GM18907 (cell line): ENCODE measurements around the gene GABPB1.

Source experiments
- ATAC-seq: cut with Tn5 transposase; IDR thresholded peaks from one replicate; pipeline ENCODE4 v1.9.1; 2021; ENCODE audit warnings: mild to moderate bottlenecking, moderate library complexity; ENCODE audit not compliant: unreplicated experiment

GABPB1 gene

DNA sequence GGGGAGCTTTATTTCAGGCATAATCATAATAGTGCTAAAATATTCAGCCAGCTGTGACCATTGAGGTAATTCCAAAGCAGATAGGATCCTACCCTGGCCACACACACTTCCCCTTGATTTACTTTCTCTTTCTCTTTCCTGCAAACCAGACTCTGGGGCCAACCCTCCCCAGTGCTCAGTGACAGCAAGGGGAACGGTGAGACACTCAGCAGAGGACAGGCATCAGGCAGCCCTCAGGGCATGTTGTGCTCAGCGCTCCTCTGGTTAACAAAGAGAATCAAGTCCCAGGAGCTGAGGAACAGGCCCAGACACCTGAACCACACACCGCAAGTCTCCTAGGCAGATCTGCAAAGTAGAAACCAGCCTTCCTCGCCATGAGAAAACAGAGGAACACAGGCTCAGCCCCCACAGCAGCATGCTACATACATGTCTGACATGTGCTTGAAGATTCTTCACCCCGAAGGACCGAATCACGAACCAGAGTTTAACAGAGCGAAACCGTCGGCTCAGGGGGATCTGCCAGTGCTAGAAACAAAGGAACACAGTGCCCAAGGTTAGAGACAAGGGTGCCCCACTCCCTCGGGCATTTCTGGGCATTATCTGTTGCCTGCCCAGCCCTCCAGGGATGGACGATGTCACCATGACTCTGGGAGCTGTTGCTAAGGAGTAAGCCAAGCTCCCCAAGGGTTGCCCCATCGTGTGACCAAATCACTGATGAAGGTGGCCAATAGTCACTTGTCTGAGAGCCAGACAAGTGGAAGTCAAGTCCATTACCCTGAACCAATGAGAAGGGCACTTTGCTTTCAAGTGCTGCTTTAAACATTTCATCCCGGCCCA lies 107.0 kb downstream of the GABPB1 start:
- peak; percentile 90 for ATAC-seq

DNA sequence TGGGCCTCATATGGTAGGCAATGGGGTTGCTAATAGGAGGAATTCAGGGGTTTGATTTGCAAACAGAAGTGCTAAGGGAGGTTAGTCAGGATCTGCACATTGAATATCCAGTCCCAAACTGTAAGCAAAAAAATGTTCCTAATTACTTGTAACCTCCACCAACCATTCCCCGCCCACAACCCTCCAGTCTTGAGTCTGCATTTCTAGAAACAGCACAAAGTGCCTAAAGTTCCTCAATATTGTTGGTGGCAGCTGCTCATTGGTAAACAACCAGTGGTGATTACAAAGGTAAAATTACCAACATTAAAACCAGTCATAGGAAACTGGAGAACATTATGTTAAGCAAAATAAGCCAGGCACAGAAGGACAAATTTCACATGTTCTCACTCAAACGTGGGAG lies 108.4 kb downstream of the GABPB1 start:
- ATAC-seq, result no peak

DNA sequence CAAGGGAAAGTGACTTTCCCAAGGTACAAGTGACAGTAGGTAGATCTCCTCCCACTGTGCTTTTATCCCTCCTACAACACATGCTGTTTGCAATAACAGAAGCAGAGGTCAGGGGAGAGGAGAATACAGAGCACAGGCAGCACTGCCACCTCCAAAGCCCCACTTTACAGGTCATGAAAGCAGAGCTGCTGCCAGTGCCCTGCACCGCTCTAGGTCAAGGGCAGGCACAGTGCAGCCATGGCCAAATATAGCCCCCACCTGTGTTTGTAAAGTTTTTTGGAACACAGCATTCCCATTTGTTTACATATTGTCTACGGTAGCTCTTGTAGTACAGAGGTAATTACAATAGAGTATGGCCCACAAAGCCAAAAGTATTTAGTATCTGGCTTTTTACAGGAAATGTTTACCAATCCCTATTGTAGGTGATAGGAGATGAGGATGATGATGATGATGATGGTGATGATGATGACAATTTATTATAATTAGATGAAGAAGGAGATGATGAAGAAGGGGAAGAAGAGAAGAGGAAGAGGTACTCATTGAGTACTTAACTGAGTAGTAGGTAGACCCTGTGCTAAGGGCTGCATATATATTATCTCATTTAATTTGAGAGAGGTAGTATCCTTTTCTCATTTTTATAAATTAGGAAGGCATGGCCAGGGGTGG lies 109.9 kb downstream of the GABPB1 start:
- no peak for ATAC-seq

DNA sequence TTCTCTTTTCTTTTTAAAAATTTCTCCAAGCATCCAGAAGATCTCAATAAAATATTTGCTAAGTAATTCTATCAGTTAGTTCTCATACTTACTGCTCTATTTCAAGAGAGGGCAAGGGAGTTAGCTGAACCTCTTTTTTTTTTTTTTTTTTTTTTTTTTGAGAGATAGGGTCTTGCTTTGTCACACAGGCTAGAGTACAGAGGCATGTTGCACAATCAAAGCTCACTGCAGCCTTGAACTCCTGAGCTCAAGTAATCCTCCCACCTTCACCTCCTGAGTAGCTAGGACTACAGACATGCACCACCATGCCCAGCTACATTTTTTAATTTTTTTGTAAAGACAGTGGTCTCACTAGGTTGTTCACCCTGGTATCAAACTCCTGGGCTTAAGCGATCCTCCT lies 110.8 kb downstream of the GABPB1 start:
- ATAC-seq, result no peak

DNA sequence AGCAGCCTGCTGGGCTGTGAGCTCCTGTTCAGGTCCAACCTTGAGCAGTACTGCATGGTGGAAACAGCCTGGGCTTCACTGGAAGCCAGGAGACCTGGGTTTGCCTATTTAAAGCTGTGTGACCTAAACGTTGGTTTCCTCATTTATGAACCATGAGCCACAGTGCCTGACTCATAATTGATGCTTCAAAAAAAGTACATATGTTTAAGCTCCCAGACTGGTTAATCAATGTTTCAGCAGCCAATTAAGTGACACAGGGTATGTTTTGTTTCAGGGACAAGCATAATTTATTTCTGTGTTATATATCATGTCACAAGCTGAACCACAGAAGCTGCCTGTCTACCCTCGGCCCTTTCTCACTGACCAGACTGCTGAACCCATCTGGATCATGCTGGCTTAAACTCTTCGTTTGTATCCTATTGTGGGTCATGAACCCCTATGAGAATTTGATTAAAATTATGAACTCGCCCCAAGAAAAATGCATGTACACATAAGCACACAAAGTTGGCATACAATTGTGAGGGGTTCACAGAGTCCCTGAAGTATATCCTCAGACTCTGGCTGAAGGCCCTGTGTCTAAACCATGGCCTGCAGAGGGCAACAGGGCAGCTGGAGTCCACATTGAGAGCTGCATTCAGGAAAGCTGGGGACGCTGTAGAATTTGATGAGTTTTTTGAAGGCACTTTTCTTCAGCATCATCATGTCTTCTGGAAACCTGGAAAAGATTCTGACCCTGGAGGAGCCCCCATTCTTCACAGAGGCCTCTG lies 113.1 kb downstream of the GABPB1 start:
- no peak for ATAC-seq

DNA sequence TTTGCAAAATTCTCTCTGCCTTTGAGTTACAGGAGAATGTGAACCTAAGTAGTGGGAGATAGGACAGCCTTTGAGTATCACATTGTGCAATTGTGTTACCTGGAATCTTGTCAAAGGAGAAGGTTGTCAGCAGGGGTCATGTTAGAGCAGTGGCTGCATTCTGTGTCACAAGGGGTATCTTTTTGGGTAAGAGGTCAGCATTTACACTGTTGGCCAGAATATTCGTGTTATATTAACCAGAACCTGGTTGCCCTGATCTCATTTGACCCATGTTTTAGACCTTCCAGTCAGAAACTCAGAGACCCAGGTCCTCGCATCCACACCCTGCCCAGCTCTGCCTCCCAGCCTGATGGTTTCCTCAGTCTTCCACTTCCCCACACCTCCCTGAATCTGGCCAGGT lies 116.7 kb downstream of the GABPB1 start:
- no peak for ATAC-seq

DNA sequence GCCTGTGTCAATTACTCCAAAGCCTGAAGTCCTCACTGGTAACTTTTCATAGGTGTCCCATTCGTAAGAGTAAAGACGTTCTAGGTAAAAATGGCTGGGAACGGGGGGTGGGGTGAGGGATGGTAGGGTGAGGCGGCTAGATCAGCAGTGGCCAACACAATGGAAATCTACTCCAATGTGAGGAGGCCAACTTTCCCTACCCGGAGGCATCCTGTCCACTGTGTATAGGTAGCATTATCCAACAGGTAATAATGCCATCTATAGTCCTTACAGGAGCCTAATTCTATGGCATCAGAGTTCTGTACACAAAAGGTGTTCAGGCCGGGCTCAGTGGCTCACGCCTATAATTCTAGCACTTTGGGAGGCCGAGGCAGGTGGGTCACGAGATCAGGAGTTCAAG lies 118.6 kb downstream of the GABPB1 start:
- no peak for ATAC-seq

DNA sequence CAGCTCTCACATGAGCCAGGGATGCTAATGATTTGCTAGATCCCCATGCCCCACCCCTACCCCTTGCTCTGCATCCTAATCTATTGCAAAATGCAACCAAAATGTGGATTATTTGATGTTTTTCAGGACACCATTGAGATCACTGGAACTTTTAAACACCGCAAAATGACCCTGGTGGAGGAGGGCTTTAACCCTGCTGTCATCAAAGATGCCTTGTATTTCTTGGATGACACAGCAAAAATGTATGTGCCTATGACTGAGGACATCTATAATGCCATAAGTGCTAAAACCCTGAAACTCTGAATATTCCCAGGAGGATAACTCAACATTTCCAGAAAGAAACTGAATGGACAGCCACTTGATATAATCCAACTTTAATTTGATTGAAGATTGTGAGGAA lies 119.2 kb downstream of the GABPB1 start:
- no peak for ATAC-seq

DNA sequence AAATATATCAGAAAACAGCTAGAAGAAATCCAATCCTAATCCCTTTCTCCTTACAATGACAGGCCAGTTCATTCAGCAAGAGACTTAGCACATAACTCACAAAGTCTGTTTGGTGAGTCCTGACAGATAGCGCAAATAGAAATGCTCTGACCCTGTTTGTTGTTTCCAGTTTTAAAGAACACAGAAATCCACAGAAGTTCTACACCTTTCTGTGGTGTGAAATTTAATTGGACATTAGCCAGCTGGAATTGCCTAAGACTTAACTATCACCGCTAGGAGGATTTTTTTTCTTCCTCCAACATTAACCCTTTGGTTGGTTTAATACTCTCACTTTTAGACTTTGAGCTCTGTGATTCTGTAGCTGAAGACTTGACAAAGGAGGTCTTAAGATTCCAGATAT lies 120.2 kb downstream of the GABPB1 start:
- no peak for ATAC-seq

DNA sequence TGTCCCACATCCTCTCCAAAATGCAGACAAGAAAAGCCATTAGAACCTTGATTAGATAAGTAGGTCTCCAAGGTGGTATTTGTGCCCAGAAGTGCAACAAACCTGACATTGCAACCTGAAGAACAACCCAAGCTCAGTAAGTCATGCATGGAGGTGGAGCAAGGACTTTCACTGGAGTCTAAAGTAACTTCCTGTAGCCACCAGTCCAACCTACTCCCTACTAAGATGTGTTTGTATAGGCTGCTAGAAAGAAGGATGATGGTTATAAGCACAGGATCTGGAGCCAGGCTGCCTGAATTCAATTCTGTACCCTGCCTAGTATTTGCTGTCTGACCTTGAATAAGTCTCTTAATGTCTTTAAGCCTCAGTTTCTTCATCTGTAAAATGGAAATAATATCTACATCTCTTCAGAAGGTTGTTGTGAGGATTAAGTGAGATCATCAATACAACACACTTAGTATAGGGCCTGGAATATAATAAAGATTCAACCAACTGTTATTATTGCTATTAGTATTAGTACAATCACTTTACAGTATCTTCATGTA lies 121.7 kb downstream of the GABPB1 start:
- ATAC-seq, result no peak

DNA sequence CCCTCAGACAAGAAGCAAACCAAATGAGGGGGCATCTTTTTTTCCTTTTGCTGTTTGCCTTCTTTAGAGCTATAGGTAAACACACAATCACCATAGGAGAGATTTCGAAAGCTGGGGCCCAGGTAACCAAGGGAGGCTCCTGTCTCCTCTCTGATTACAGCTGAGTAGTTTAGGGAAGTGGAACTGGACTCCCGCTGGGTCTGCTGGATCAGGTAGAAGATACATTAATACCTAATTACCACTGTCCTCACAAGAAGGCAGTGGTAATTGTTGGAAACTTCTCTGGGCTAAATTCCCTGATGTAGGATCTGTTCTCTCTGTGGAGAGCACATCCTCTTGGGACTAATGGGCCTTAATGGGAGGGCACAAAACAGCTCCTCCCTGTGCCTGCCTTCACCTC lies 122.2 kb downstream of the GABPB1 start:
- ATAC-seq, result no peak

DNA sequence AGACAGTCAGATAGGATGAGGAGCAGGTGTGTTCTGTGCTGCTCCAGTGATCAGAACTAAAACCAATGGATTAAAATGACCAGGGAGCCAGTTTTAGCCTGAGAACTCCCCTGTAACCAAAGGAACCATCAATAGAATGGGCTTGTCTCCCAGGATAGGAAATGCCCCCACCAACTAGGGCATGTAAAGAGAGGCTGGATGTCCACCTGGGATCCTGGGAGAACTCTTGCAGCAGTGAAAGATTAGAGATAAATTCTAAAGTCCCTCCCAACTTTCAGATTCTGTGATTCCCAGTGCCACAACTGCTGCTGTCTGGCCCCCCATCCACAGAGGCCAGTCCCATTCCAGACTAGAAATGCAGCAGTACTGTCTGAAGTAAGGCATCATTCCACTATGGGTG lies 123.2 kb downstream of the GABPB1 start:
- ATAC-seq, result no peak

DNA sequence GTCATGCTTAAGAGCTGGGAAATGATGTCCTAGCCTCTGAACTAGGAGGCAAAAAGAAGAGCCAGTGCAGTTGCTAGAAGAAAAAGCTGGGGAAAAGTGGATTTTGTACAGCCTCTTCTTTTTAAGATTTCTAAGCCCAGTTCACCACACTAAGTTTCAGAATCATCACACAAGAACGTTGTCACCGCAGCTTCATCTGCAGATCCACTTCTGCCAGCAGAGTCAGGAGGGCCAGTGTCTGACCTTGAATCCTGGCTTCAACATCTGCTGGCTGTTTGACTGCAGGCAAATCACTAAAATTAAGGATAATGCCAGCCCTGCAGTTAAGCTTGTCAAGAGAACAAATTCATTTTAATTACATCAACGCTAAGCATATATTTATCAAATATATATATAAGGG lies 125.7 kb downstream of the GABPB1 start:
- no peak for ATAC-seq

DNA sequence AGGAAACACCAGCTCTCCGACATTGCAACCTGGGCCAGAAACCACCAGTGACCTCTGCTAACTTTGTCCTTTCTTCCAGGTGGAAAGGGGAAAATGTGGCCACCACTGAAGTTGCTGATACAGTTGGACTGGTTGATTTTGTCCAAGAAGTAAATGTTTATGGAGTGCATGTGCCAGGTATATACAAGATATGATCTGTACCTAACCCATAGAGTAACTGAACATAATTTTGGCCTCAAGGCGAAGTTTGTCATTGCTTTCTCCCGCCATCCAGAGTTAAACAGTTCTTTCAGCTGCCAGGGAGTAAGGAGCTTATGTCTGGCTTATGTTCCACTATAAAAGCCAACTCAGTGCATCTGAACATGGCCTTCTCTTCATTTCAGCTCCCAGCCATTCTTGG lies 126.1 kb downstream of the GABPB1 start:
- ATAC-seq, result no peak

DNA sequence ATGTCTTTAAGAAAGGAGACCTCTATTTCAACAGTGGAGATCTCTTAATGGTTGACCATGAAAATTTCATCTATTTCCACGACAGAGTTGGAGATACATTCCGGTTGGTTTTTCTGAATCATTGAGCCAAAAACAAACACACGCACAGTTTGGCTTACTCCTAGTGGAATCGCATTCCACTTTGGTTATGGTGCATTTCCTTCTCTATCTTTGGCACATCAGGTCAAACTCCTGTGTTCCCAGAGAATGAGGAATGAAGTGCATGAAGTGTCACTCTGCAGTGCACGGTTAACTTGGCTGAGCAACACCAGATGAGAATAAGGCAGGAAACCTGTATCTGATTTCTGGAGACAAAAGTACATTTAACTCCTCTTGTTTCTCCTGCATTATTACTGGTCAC lies 127.9 kb downstream of the GABPB1 start:
- ATAC-seq, result no peak

DNA sequence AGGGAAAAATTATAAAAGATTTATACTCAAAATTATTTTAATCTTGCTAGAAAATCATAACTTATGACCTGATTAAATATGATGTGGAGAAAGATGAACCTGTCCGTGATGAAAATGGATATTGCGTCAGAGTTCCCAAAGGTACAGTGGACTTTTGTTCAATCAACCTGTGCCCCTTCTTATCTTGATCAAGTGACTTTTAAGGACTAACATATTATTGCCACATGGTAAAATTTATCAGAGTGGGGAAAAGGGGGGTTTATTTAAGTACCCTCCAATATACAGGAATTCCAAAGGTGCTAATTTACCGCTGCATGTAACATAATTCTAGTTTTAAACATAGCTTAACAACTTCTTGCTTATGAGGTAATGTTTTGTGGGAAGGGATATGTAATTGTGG lies 129.1 kb downstream of the GABPB1 start:
- no peak for ATAC-seq
